ENCODE results near the gene PLAC8L1.

PLAC8L1 gene

GRCh38 chr5:146081556-146081955 lies 23.8 kb downstream of the PLAC8L1 start:
- no peak for DNase-seq (ENCODE audit: low read depth in 2 of 2, low spot score in 1 of 2)

GRCh38 chr5:146079695-146080373 lies 25.5 kb downstream of the PLAC8L1 start:
- DNase-seq (ENCODE audit: low read depth in 2 of 2, low spot score in 1 of 2), result no peak

GRCh38 chr5:146078566-146078965 lies 26.8 kb downstream of the PLAC8L1 start:
- DNase-seq (ENCODE audit: low read depth in 2 of 2, low spot score in 1 of 2), result no peak

GRCh38 chr5:146076455-146076854 lies 28.9 kb downstream of the PLAC8L1 start:
- DNase-seq (ENCODE audit: low read depth in 2 of 2, low spot score in 1 of 2), result no peak

- DNase-seq (ENCODE audit: low read depth in 2 of 2, low spot score in 1 of 2), result no peak
Measured at GRCh38 chr5:146076028-146076427, 29.3 kb downstream of the PLAC8L1 start.

GRCh38 chr5:146073239-146073900 lies 32.0 kb downstream of the PLAC8L1 start:
- DNase-seq (ENCODE audit: low read depth in 2 of 2, low spot score in 1 of 2), result no peak

- no peak for DNase-seq (ENCODE audit: low read depth in 2 of 2, low spot score in 1 of 2)
Measured at GRCh38 chr5:146072595-146072994, 32.8 kb downstream of the PLAC8L1 start.

- DNase-seq (ENCODE audit: low read depth in 2 of 2, low spot score in 1 of 2), result no peak
Measured at GRCh38 chr5:146071171-146071570, 34.2 kb downstream of the PLAC8L1 start.

GRCh38 chr5:146070746-146071145 lies 34.6 kb downstream of the PLAC8L1 start:
- DNase-seq (ENCODE audit: low read depth in 2 of 2, low spot score in 1 of 2), result no peak

GRCh38 chr5:146069780-146070099 lies 35.6 kb downstream of the PLAC8L1 start:
- DNase-seq (ENCODE audit: low read depth in 2 of 2, low spot score in 1 of 2), result no peak

GRCh38 chr5:146068977-146069779 lies 36.2 kb downstream of the PLAC8L1 start:
- no peak for DNase-seq (ENCODE audit: low read depth in 2 of 2, low spot score in 1 of 2)

- DNase-seq (ENCODE audit: low read depth in 2 of 2, low spot score in 1 of 2), result no peak
Measured at GRCh38 chr5:146068206-146068605, 37.2 kb downstream of the PLAC8L1 start.

- DNase-seq (ENCODE audit: low read depth in 2 of 2, low spot score in 1 of 2), result no peak
Measured at GRCh38 chr5:146066968-146067367, 38.4 kb downstream of the PLAC8L1 start.

GRCh38 chr5:146060221-146060585 lies 45.2 kb downstream of the PLAC8L1 start:
- DNase-seq (ENCODE audit: low read depth in 2 of 2, low spot score in 1 of 2), result no peak

GRCh38 chr5:146059460-146060220 lies 45.7 kb downstream of the PLAC8L1 start:
- no peak for DNase-seq (ENCODE audit: low read depth in 2 of 2, low spot score in 1 of 2)

- DNase-seq (ENCODE audit: low read depth in 2 of 2, low spot score in 1 of 2), result no peak
Measured at GRCh38 chr5:146055432-146055831, 49.9 kb downstream of the PLAC8L1 start.

GRCh38 chr5:146052780-146053179 lies 52.6 kb downstream of the PLAC8L1 start:
- no peak for DNase-seq (ENCODE audit: low read depth in 2 of 2, low spot score in 1 of 2)

- DNase-seq (ENCODE audit: low read depth in 2 of 2, low spot score in 1 of 2), result no peak
Measured at GRCh38 chr5:146051678-146052077, 53.7 kb downstream of the PLAC8L1 start.

GRCh38 chr5:146050086-146050485 lies 55.3 kb downstream of the PLAC8L1 start:
- DNase-seq (ENCODE audit: low read depth in 2 of 2, low spot score in 1 of 2), result no peak

GRCh38 chr5:146049704-146050026 lies 55.7 kb downstream of the PLAC8L1 start:
- DNase-seq (ENCODE audit: low read depth in 2 of 2, low spot score in 1 of 2), result no peak

GRCh38 chr5:146048994-146049703 lies 56.2 kb downstream of the PLAC8L1 start:
- no peak for DNase-seq (ENCODE audit: low read depth in 2 of 2, low spot score in 1 of 2)
